ENCODE data around the gene GIGYF2.

The GIGYF2 gene

GRCh38 chr2:232870766-232871371, 173.7 kb downstream of the GIGYF2 start:
- DNase-seq (ENCODE audit: low read depth in 1 of 2, low spot score in 1 of 2): no peak
- in situ Hi-C loops (cut with HindIII; ENCODE audit: low pct_unique_long_range_greater_than_20kb, low sequenced_read_pairs): no loop called here
- no peak for TF ChIP-seq JUND (IDR thresholded peaks at IDR 0.05; ENCODE audit: low read depth)

- in situ Hi-C loops (cut with HindIII; ENCODE audit: low pct_unique_long_range_greater_than_20kb, low sequenced_read_pairs): no loop called here
- DNase-seq (ENCODE audit: low read depth in 1 of 2, low spot score in 1 of 2): no peak
- no peak for TF ChIP-seq JUND (IDR thresholded peaks at IDR 0.05; ENCODE audit: low read depth)
Observed at GRCh38 chr2:232871418-232871834, 174.3 kb downstream of the GIGYF2 start.

- in situ Hi-C loops (cut with HindIII; ENCODE audit: low pct_unique_long_range_greater_than_20kb, low sequenced_read_pairs): no loop called here
- no peak for TF ChIP-seq JUND (IDR thresholded peaks at IDR 0.05; ENCODE audit: low read depth)
- no peak for DNase-seq (ENCODE audit: low read depth in 1 of 2, low spot score in 1 of 2)
Observed at GRCh38 chr2:232871835-232872736, 175.0 kb downstream of the GIGYF2 start.

GRCh38 chr2:232872826-232873225, 175.7 kb downstream of the GIGYF2 start:
- in situ Hi-C loops (cut with HindIII; ENCODE audit: low pct_unique_long_range_greater_than_20kb, low sequenced_read_pairs): no loop called here
- DNase-seq (ENCODE audit: low read depth in 1 of 2, low spot score in 1 of 2): no peak
- TF ChIP-seq JUND (IDR thresholded peaks at IDR 0.05; ENCODE audit: low read depth): no peak

GRCh38 chr2:232873292-232873908, 176.3 kb downstream of the GIGYF2 start:
- in situ Hi-C loops (cut with HindIII; ENCODE audit: low pct_unique_long_range_greater_than_20kb, low sequenced_read_pairs): no loop called here
- TF ChIP-seq JUND (IDR thresholded peaks at IDR 0.05; ENCODE audit: low read depth): no peak
- no peak for DNase-seq (ENCODE audit: low read depth in 1 of 2, low spot score in 1 of 2)

GRCh38 chr2:232873909-232874641, 176.9 kb downstream of the GIGYF2 start:
- DNase-seq (ENCODE audit: low read depth in 1 of 2, low spot score in 1 of 2): no peak
- TF ChIP-seq JUND (IDR thresholded peaks at IDR 0.05; ENCODE audit: low read depth): no peak
- in situ Hi-C loops (cut with HindIII; ENCODE audit: low pct_unique_long_range_greater_than_20kb, low sequenced_read_pairs): no loop called here

GRCh38 chr2:232874677-232875223, 177.6 kb downstream of the GIGYF2 start:
- DNase-seq (ENCODE audit: low read depth in 1 of 2, low spot score in 1 of 2): no peak
- in situ Hi-C loops (cut with HindIII; ENCODE audit: low pct_unique_long_range_greater_than_20kb, low sequenced_read_pairs): no loop called here
- no peak for TF ChIP-seq JUND (IDR thresholded peaks at IDR 0.05; ENCODE audit: low read depth)

GRCh38 chr2:232875256-232876121, 178.4 kb downstream of the GIGYF2 start:
- no peak for TF ChIP-seq JUND (IDR thresholded peaks at IDR 0.05; ENCODE audit: low read depth)
- in situ Hi-C loops (cut with HindIII; ENCODE audit: low pct_unique_long_range_greater_than_20kb, low sequenced_read_pairs): no loop called here
- DNase-seq (ENCODE audit: low read depth in 1 of 2, low spot score in 1 of 2): no peak

- in situ Hi-C loops (cut with HindIII; ENCODE audit: low pct_unique_long_range_greater_than_20kb, low sequenced_read_pairs): no loop called here
- DNase-seq (ENCODE audit: low read depth in 1 of 2, low spot score in 1 of 2): no peak
Observed at GRCh38 chr2:232876161-232876977, 179.2 kb downstream of the GIGYF2 start.

GRCh38 chr2:232876978-232877441, 179.9 kb downstream of the GIGYF2 start:
- in situ Hi-C loops (cut with HindIII; ENCODE audit: low pct_unique_long_range_greater_than_20kb, low sequenced_read_pairs): no loop called here
- TF ChIP-seq JUND (IDR thresholded peaks at IDR 0.05; ENCODE audit: low read depth): no peak
- no peak for DNase-seq (ENCODE audit: low read depth in 1 of 2, low spot score in 1 of 2)

More at GRCh38 chr2:232876161-232876977, 179.2 kb downstream of the GIGYF2 start:
- no peak for TF ChIP-seq JUND (IDR thresholded peaks at IDR 0.05; ENCODE audit: low read depth)
